ENCODE results near the gene ANGPTL2. TPM values are rescaled to one million over a fixed set of nuclear protein-coding genes. Genes with fewer than 3 reads are reported as not detected.

ANGPTL2 gene
- total and polyA plus RNA-seq, 2 experiments from 2014 or later = 18.0 to 25.6 TPM

DNA sequence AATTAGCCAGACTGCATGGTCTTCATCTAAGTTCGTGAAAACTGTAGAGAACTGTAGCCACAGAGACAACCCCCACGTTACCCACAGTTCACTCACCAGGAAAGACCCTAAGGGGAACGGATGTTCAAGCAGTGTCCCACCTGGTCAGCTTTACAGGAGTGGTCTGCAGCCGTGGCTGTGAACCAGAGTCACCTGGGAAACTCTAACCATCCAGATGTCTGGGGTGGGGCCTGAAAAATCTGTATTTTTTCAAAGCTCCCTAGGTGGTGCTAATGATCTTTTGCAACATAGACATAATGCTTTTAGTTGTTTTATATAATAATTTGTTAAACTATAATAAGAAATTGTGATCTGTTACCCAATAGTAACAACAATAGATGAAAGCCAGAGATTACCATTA is 47.7 kb upstream of the ANGPTL2 start:
- DNase-seq (ENCODE audit: low spot score) = no peak
- TF ChIP-seq EZH2 (IDR thresholded peaks at IDR 0.05; ENCODE audit: borderline replicate concordance) = no peak
- no peak for TF ChIP-seq EZH2phosphoT487 (IDR thresholded peaks at IDR 0.05; ENCODE audit: low read depth, severe bottlenecking, unreplicated experiment)
- TF ChIP-seq CTCF (IDR thresholded peaks at IDR 0.05; ENCODE audit: poor library complexity) = no peak
- whole genome bisulfite sequencing (ENCODE audit: low lambda C conversion rate, missing lambda C conversion rate) = 83% methylated on average over 4 of the region's 4 CpGs
- H2AFZ ChIP-seq = no peak overlapping the region
- no peak overlapping the region for H3K4me3 ChIP-seq
- H3K9me2 ChIP-seq (replicated peaks; ENCODE audit: insufficient read depth) = no peaks in the 10 kb centered on the region
- no peaks in the 10 kb centered on the region for H3K4me1 ChIP-seq (ENCODE audit: insufficient read depth)
- H3K27me3 ChIP-seq = no peaks in the 10 kb centered on the region
- H3K79me2 ChIP-seq = no peaks in the 10 kb centered on the region
- no peaks in the 10 kb centered on the region for H4K20me1 ChIP-seq (ENCODE audit: insufficient read depth, poor library complexity, severe bottlenecking)
- H3K36me3 ChIP-seq (replicated peaks; ENCODE audit: insufficient read depth, low read depth) = no peaks in the 10 kb centered on the region
- H3K9me3 ChIP-seq (ENCODE audit: low read depth) = no peaks in the 10 kb centered on the region
- H3K27ac ChIP-seq = no peak overlapping the region
- no peak overlapping the region for H3K4me2 ChIP-seq

DNA sequence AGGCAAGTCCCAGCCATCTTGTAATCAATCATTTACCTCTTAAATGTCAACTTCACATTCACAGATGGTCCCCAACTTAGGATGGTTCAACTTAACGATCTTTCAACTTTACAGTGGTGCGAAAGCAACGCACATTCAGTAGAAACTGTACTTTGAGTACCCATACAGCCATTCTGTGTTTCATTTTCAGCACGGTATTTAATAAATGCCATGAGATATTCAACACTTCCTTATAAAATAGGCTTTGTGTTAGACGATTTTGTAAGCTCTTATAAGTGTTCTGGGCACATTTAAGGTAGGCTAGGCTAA is 47.1 kb upstream of the ANGPTL2 start:
- Histone ChIP-seq H3K4me2 (no peak overlapping the region), H2AFZ (no peak overlapping the region), H4K20me1 (ENCODE audit: insufficient read depth, poor library complexity, severe bottlenecking) (no peaks in the 10 kb centered on the region), H3K9me3 (ENCODE audit: low read depth) (no peaks in the 10 kb centered on the region), H3K9me2 (replicated peaks; ENCODE audit: insufficient read depth) (no peaks in the 10 kb centered on the region), H3K79me2 (no peaks in the 10 kb centered on the region), H3K36me3 (replicated peaks; ENCODE audit: insufficient read depth, low read depth) (no peaks in the 10 kb centered on the region), H3K27ac (no peak overlapping the region), H3K27me3 (no peaks in the 10 kb centered on the region), H3K4me1 (ENCODE audit: insufficient read depth) (no peaks in the 10 kb centered on the region), H3K4me3 (no peak overlapping the region)
- DNase-seq (ENCODE audit: low spot score) = no peak
- no peak for TF ChIP-seq EZH2 (IDR thresholded peaks at IDR 0.05; ENCODE audit: borderline replicate concordance)
- WGBS (ENCODE audit: low lambda C conversion rate, missing lambda C conversion rate) = 80% methylated on average over 5 of the region's 5 CpGs

- DNase-seq (ENCODE audit: low spot score) = no peak
- Histone ChIP-seq H3K79me2 (no peaks in the 10 kb centered on the region), H2AFZ (no peak overlapping the region), H3K27me3 (no peaks in the 10 kb centered on the region), H3K4me3 (no peak overlapping the region), H3K4me2 (no peak overlapping the region), H3K9me3 (ENCODE audit: low read depth) (no peaks in the 10 kb centered on the region), H3K4me1 (ENCODE audit: insufficient read depth) (no peaks in the 10 kb centered on the region), H3K9me2 (replicated peaks; ENCODE audit: insufficient read depth) (no peaks in the 10 kb centered on the region), H3K36me3 (replicated peaks; ENCODE audit: insufficient read depth, low read depth) (no peaks in the 10 kb centered on the region), H3K27ac (no peak overlapping the region), H4K20me1 (ENCODE audit: insufficient read depth, poor library complexity, severe bottlenecking) (no peaks in the 10 kb centered on the region)
- TF ChIP-seq CTCF (IDR thresholded peaks at IDR 0.05; ENCODE audit: poor library complexity) (no peak), EZH2phosphoT487 (IDR thresholded peaks at IDR 0.05; ENCODE audit: low read depth, severe bottlenecking, unreplicated experiment) (no peak), EZH2 (IDR thresholded peaks at IDR 0.05; ENCODE audit: borderline replicate concordance) (no peak)
- WGBS (ENCODE audit: low lambda C conversion rate, missing lambda C conversion rate) = 91% methylated on average over 10 of the region's 10 CpGs
These were observed 46.5 kb upstream of the ANGPTL2 start for GRCh38 chr9:127168756-127169574.

GRCh38 chr9:127167560-127168326 is 45.3 kb upstream of the ANGPTL2 start:
- no peak overlapping the region for H3K4me2 ChIP-seq
- no peaks in the 10 kb centered on the region for H3K4me1 ChIP-seq (ENCODE audit: insufficient read depth)
- no peak for DNase-seq (ENCODE audit: low spot score)
- no peaks in the 10 kb centered on the region for H3K9me3 ChIP-seq (ENCODE audit: low read depth)
- no peak overlapping the region for H3K27ac ChIP-seq
- H2AFZ ChIP-seq = no peak overlapping the region
- H3K9me2 ChIP-seq (replicated peaks; ENCODE audit: insufficient read depth) = no peaks in the 10 kb centered on the region
- WGBS (ENCODE audit: low lambda C conversion rate, missing lambda C conversion rate) = 95% methylated on average over 11 of the region's 11 CpGs
- no peaks in the 10 kb centered on the region for H4K20me1 ChIP-seq (ENCODE audit: insufficient read depth, poor library complexity, severe bottlenecking)
- no peaks in the 10 kb centered on the region for H3K36me3 ChIP-seq (replicated peaks; ENCODE audit: insufficient read depth, low read depth)
- H3K27me3 ChIP-seq = no peaks in the 10 kb centered on the region
- no peak for TF ChIP-seq EZH2phosphoT487 (IDR thresholded peaks at IDR 0.05; ENCODE audit: low read depth, severe bottlenecking, unreplicated experiment)
- no peaks in the 10 kb centered on the region for H3K79me2 ChIP-seq
- H3K4me3 ChIP-seq = no peak overlapping the region
